GM21529 (cell line): ENCODE results near the gene BICDL2.

ENCODE experiments used
- ATAC-seq: cut with Tn5 transposase; IDR thresholded peaks from one replicate; pipeline ENCODE4 v1.9.1; 2021; ENCODE audit not compliant: unreplicated experiment

BICDL2 gene

GRCh38 chr16:2987833-2988232 is 48.9 kb downstream of the BICDL2 start:
- ATAC-seq, result no peak

- no peak for ATAC-seq
Observed at GRCh38 chr16:2987286-2987685, 49.5 kb downstream of the BICDL2 start.

- no peak for ATAC-seq
Observed at GRCh38 chr16:2986623-2987188, 50.0 kb downstream of the BICDL2 start.

- ATAC-seq, result no peak
Observed at GRCh38 chr16:2985893-2986355, 50.8 kb downstream of the BICDL2 start.

GRCh38 chr16:2985462-2985861 is 51.3 kb downstream of the BICDL2 start:
- ATAC-seq, result no peak

- ATAC-seq, result no peak
Observed at GRCh38 chr16:2983706-2984136, 53.0 kb downstream of the BICDL2 start.

GRCh38 chr16:2982402-2982801 is 54.3 kb downstream of the BICDL2 start:
- ATAC-seq, result no peak

- ATAC-seq, result no peak
Observed at GRCh38 chr16:2981899-2982250, 54.9 kb downstream of the BICDL2 start.

- no peak for ATAC-seq
Observed at GRCh38 chr16:2981177-2981898, 55.4 kb downstream of the BICDL2 start.

- ATAC-seq, result peak; percentile 63
Observed at GRCh38 chr16:2980227-2981176, 56.2 kb downstream of the BICDL2 start, which contains the start of gene PKMYT1. TSS of gene PKMYT1 (minus strand) at chr16:2980446. CDS start at chr16:2979657, 789 bp downstream.

- peak; percentile 2 for ATAC-seq
Observed at GRCh38 chr16:2979669-2980226, 57.0 kb downstream of the BICDL2 start.
